Adrenal gland (tissue), 12 donors: Measurements from ENCODE around the gene TRAF1. TPM values are rescaled to one million over a fixed set of nuclear protein-coding genes. Genes with fewer than 3 reads are reported as not detected.

Source experiments
- DNase-seq, 7 donors: peaks; one replicate each; pipeline ENCODE4 v3.0.0-alpha.2; 2019 to 2020
- H3K27ac ChIP-seq, 5 donors: fragments of 200-600 bp; sonication (generic) in 4 of 5; 1 replicate in 3 of 5; 2 replicates in 2 of 5; pipeline versions ENCODE4 v1.5.1 to v1.8.0; 2016 to 2020; ENCODE audit warnings: mild to moderate bottlenecking in 1 of 5
- H3K27me3 ChIP-seq: fragments of 200-600 bp; 2 replicates; pipeline ENCODE4 v1.8.0; 2021
- H3K36me3 ChIP-seq, 2 donors: fragments of 200-600 bp; replicated peaks in 1 of 2; 1 replicate in 1 of 2; 2 replicates in 1 of 2; pipeline versions ENCODE4 v1.5.1 to v1.8.0; 2018 to 2022
- H3K4me1 ChIP-seq, 2 donors: fragments of 200-600 bp; replicated peaks in 1 of 2; 1 replicate in 1 of 2; 2 replicates in 1 of 2; pipeline versions ENCODE4 v1.5.1 to v1.8.0; 2018 to 2021
- H3K4me3 ChIP-seq, 4 donors: fragments of 200-600 bp; sonication (generic) in 3 of 4; one replicate each; pipeline ENCODE4 v1.5.1; 2016 to 2018
- H3K9me3 ChIP-seq, 3 donors: fragments of 200-600 bp; sonication (generic) in 1 of 3; replicated peaks in 1 of 3; 1 replicate in 2 of 3; 2 replicates in 1 of 3; pipeline versions ENCODE4 v1.5.1 to v1.8.0; 2016 to 2021
- CTCF ChIP-seq, 6 experiments: fragments of 450-650 bp in 4 of 6; fragments of 200-600 bp in 2 of 6; sonication (generic) in 1 of 6; IDR thresholded peaks; 1 replicate in 5 of 6; 2 replicates in 1 of 6; pipeline versions ENCODE4 v1.5.1 to v1.8.0; 2016 to 2021; ENCODE audit warnings: antibody characterized with exemption in 6 of 6, mild to moderate bottlenecking in 2 of 6, moderate library complexity in 1 of 6
- POLR2A ChIP-seq, 2 donors: fragments of 450-650 bp; IDR thresholded peaks; one replicate each; pipeline ENCODE4 v1.6.1; 2017; ENCODE audit warnings: antibody characterized with exemption in 2 of 2, mild to moderate bottlenecking in 2 of 2, moderate library complexity in 1 of 2
- WGBS, 4 donors: extraction: QIAGEN DNeasy Blood & Tissue Kit in 2 of 4; methylation state at CpG; one replicate each; pipeline versions ENCODE4 v1.1.5 to v1.1.7; 2013 to 2017; 5-methylcytosine and 5-hydroxymethylcytosine counted together
- intact Hi-C, 2 donors: fragments of 100-400 bp; cut with DNase I; formaldehyde crosslinking; loops; one replicate each; pipeline versions ENCODE4 v1.14.1 to v1.15.0; 2022 to 2023
- polyA plus RNA-seq, 3 donors: library from polyadenylated mRNA; stranded (reverse); fragments of 200-250 nt in 2 of 3; fragments of 350-450 nt in 1 of 3; fragmentation: Illumina TruSeq in 1 of 3; extraction: RNeasy Lipid Tissue Mini Kit (QIAGEN cat#74804) in 1 of 3; gene quantifications; one replicate each; pipeline ENCODE4 v1.2.3, GENCODE V29; 2013 to 2014
- total RNA-seq, 9 donors: library from RNA; depleted of rRNA in 4 of 9; stranded (reverse); fragments of >200 nt in 4 of 9; fragments of 120-200 nt in 1 of 9; fragmentation: NEBNext Ultra II Directional in 1 of 9; extraction: Animal tissue kit (Norgen Biotek cat#: 25700) in 1 of 9; gene quantifications; one replicate each; pipeline versions ENCODE4 v1.1.0 to v1.2.4, GENCODE V29; 2013 to 2023
- donor health status: healthy with polysubstance abuse.
- donor health status: Bipolar disorder and iron deficiency.
- donor health status: DM: yes; HTN: yes; CAD: no.
- donor health status: DM: no; HTN: no; CAD: no.
- donor health status: DM: no; HTN: no; CAD: no.
- donor health status: DM: yes; HTN: yes; CAD: no.

Gene TRAF1
- total and polyA plus RNA-seq, 12 donors: 1.6 to 42.7 (median 7.0) TPM

DNA sequence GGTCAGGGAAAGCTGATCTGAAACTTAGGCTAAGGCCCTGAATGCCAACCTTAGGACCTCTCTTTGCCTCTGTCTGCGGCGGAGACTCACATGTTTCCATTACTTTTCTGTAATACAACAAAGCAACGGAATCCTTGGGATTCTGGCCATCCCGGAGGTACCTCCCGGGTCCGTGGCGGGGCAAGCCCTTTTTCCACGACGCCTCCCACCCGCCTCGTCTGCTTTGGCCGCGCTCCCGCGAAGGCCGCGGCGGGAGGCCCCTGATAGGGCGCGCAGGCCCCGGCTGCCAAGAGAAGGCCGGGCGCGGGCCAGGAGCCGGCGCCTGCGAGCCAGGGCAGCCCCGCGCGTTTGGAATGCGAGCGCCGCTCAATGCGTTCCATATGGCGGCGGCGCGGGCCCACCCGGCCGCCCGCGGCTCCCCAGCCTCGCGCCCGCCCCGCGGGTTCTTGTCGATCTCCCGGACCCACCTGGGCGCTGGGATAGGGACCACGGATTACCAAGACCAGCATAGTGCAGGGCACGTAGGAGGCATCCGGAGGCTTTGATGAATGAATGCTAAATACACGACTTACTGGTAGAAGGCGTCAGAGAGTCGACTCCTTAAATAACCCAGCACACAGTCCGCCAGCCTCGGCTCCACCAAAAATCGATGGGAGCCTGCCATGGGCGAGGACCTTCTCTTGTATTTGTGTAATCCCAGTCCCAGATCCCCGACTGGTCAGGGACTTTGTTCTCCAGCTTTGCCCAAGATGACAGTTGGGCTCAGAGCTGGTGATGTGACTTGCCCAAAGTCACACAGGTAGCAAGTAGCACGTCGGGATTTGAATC is 32.1 kb downstream of the TRAF1 start:
- no peaks in the 10 kb centered on the region for H3K27me3 ChIP-seq
- TF ChIP-seq CTCF (IDR thresholded peaks at IDR 0.05): no peak
- TF ChIP-seq POLR2A (IDR thresholded peaks at IDR 0.05): no peak
- no peak overlapping the region for H3K4me3 ChIP-seq
- intact Hi-C loops: no loop called here
- H3K4me1 ChIP-seq: peaks cover 0 to 21% of the 10 kb centered on the region in 2 donors
- peak overlapping the region in 3 of 5 donors; percentile 11 to 74 (median 70) for H3K27ac ChIP-seq
- H3K36me3 ChIP-seq: no peaks in the 10 kb centered on the region
- WGBS, 4 donors: 33 to 38% (median 35%) methylated on average over 10 to 63 of the region's 63 CpGs
- H3K9me3 ChIP-seq: no peaks in the 10 kb centered on the region
- peak in 2 of 7 donors; percentile 19 to 39 for DNase-seq

- 79 to 88% (median 82%) methylated on average over 13 of the region's 13 CpGs for WGBS, 4 donors
- no peak for TF ChIP-seq POLR2A (IDR thresholded peaks at IDR 0.05)
- intact Hi-C loops: no loop called here
- no peaks in the 10 kb centered on the region for H3K9me3 ChIP-seq
- H3K27ac ChIP-seq: peak overlapping the region in 2 of 5 donors; percentile 70 to 74
- no peak overlapping the region for H3K4me3 ChIP-seq
- H3K27me3 ChIP-seq: no peaks in the 10 kb centered on the region
- H3K36me3 ChIP-seq: no peaks in the 10 kb centered on the region
- peaks cover 0 to 21% of the 10 kb centered on the region in 2 donors for H3K4me1 ChIP-seq
- peak in 1 of 7 donors; percentile 37 for DNase-seq
These were observed 32.8 kb downstream of the TRAF1 start for GRCh38 chr9:120893611-120894307.

DNA sequence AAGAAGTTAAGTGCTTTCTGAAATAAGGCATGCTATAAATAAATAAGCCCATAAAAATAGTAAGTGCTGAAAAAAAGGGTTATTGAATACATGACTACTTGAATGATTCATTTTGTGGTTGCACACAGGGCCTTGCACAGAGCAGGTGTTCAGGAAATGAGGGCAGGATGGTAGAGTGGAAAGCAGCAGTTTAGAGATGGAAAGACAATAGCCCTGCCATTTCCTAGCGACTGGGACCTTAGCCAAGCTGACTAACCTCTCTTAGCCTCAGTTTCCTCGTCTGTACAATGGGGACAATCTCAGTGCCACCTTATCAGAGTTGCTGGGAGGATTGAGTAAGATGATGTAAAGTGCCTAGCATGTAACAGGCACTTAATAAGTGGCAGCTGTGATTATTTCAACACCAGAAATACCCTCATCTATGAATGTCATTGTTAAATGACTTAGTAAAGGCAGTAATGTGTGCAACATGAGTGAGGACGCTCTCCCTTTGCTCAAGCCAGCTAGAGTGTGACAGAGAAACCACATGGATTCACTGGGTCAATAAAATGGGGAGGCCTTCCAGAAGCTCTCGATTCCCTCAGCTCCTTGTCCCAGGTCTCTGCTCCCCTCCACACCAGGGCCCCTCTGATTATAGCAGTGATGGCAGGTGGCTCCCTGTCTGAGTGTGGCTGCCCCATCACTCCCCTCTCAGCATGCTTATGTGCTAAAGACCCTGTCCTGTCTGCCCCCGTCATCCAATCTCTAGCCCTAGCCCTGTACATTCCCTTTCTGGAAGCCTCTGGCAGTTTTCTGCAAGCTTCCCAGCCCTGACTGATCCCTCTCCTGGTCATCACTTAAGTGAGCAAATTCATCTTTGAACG is 33.6 kb downstream of the TRAF1 start:
- intact Hi-C loops: no loop called here
- Histone ChIP-seq H3K4me1 (peaks cover 0 to 21% of the 10 kb centered on the region in 2 donors), H3K27me3 (no peaks in the 10 kb centered on the region), H3K9me3 (no peaks in the 10 kb centered on the region), H3K27ac (peak overlapping the region in 2 of 5 donors; percentile 43 to 70), H3K4me3 (no peak overlapping the region), H3K36me3 (no peaks in the 10 kb centered on the region)
- 68 to 81% (median 72%) methylated on average over 6 of the region's 6 CpGs for whole genome bisulfite sequencing, 4 donors
- TF ChIP-seq POLR2A (IDR thresholded peaks at IDR 0.05) (no peak), CTCF (IDR thresholded peaks at IDR 0.05) (no peak)
- no peak for DNase-seq

DNA sequence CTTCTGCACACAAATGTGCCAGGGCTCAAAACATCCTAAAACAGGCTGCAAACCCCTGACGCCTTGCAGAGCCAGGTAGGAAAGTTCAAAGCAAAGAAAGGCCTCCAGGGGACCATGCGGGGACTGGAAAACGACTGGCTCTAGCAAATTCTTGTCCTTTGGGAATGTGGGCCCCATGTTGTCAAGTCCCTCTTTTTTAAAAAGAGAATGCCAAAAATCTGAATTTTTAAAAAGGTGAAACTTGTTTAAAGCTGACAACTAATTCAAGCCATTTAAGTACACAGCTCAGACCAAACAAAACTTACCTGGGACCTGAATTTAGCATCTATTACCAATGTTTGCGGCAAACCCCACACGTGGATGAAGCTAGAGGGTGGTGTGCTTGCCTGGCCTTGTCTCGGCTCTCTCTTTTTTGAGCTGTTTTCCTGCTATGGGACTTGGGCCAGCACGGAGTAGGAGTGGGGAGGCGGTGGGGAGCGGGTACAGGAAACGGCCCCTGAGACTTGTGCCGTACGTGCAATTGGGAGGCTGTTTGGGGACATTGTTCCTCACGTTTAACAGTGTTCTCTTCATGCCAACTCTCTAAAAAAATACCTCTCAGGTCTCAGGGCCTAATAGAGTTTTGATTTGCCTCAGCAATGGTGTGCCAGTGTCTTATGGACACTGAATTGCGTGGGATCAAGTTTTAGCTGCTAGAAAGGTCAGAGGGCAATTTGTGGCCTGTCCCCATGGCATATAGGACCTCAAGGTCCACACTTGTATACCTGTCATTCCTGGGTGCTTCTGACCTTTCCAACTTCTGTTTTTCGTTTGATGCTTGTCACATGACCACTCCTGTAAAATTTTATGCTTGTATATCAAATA is 34.5 kb downstream of the TRAF1 start:
- WGBS, 4 donors: 67 to 83% (median 71%) methylated on average over 15 of the region's 15 CpGs
- Histone ChIP-seq H3K27me3 (no peaks in the 10 kb centered on the region), H3K4me1 (peaks cover 0 to 17% of the 10 kb centered on the region in 2 donors), H3K27ac (peak overlapping the region in 1 of 5 donors; percentile 34), H3K36me3 (no peaks in the 10 kb centered on the region), H3K9me3 (no peaks in the 10 kb centered on the region), H3K4me3 (no peak overlapping the region)
- no peak for TF ChIP-seq POLR2A (IDR thresholded peaks at IDR 0.05)
- DNase-seq: no peak
- intact Hi-C loops: no loop called here
